ENCODE data around the gene HMX1. TPM values are rescaled to one million over a fixed set of nuclear protein-coding genes. Genes with fewer than 3 reads are reported as not detected.

HMX1 gene
- total RNA-seq, 1 experiment from 2014 or later: 2.0 TPM

GRCh38 chr4:8832113-8832915 lies 39.3 kb downstream of the HMX1 start:
- no peaks in the 10 kb centered on the region for H3K36me3 ChIP-seq (replicated peaks; ENCODE audit: control insufficient read depth, insufficient read depth, low read length)
- H3K27me3 ChIP-seq (ENCODE audit: control insufficient read depth, insufficient read depth, low read length): no peaks in the 10 kb centered on the region
- DNase-seq: no peak
- H3K4me3 ChIP-seq (ENCODE audit: insufficient read depth, low read depth, low read length): no peak overlapping the region

GRCh38 chr4:8831221-8832112 lies 40.2 kb downstream of the HMX1 start:
- no peaks in the 10 kb centered on the region for H3K27me3 ChIP-seq (ENCODE audit: control insufficient read depth, insufficient read depth, low read length)
- DNase-seq: peak; percentile 24
- H3K4me3 ChIP-seq (ENCODE audit: insufficient read depth, low read depth, low read length): no peak overlapping the region
- H3K36me3 ChIP-seq (replicated peaks; ENCODE audit: control insufficient read depth, insufficient read depth, low read length): no peaks in the 10 kb centered on the region

GRCh38 chr4:8830611-8831200 lies 40.9 kb downstream of the HMX1 start:
- Histone ChIP-seq H3K27me3 (ENCODE audit: control insufficient read depth, insufficient read depth, low read length) (no peaks in the 10 kb centered on the region), H3K36me3 (replicated peaks; ENCODE audit: control insufficient read depth, insufficient read depth, low read length) (no peaks in the 10 kb centered on the region), H3K4me3 (ENCODE audit: insufficient read depth, low read depth, low read length) (no peak overlapping the region)
- no peak for DNase-seq

GRCh38 chr4:8830056-8830455 lies 41.6 kb downstream of the HMX1 start:
- H3K27me3 ChIP-seq (ENCODE audit: control insufficient read depth, insufficient read depth, low read length): no peaks in the 10 kb centered on the region
- DNase-seq: no peak
- H3K4me3 ChIP-seq (ENCODE audit: insufficient read depth, low read depth, low read length): no peak overlapping the region
- no peaks in the 10 kb centered on the region for H3K36me3 ChIP-seq (replicated peaks; ENCODE audit: control insufficient read depth, insufficient read depth, low read length)

GRCh38 chr4:8829584-8829983 lies 42.1 kb downstream of the HMX1 start:
- H3K27me3 ChIP-seq (ENCODE audit: control insufficient read depth, insufficient read depth, low read length): no peaks in the 10 kb centered on the region
- DNase-seq: no peak
- no peaks in the 10 kb centered on the region for H3K36me3 ChIP-seq (replicated peaks; ENCODE audit: control insufficient read depth, insufficient read depth, low read length)
- H3K4me3 ChIP-seq (ENCODE audit: insufficient read depth, low read depth, low read length): no peak overlapping the region

GRCh38 chr4:8828869-8829268 lies 42.8 kb downstream of the HMX1 start:
- Histone ChIP-seq H3K27me3 (ENCODE audit: control insufficient read depth, insufficient read depth, low read length) (no peaks in the 10 kb centered on the region), H3K36me3 (replicated peaks; ENCODE audit: control insufficient read depth, insufficient read depth, low read length) (no peaks in the 10 kb centered on the region), H3K4me3 (ENCODE audit: insufficient read depth, low read depth, low read length) (no peak overlapping the region)
- no peak for DNase-seq

- Histone ChIP-seq H3K4me3 (ENCODE audit: insufficient read depth, low read depth, low read length) (no peak overlapping the region), H3K36me3 (replicated peaks; ENCODE audit: control insufficient read depth, insufficient read depth, low read length) (no peaks in the 10 kb centered on the region), H3K27me3 (ENCODE audit: control insufficient read depth, insufficient read depth, low read length) (no peaks in the 10 kb centered on the region)
- DNase-seq: peak; percentile 24
Observed at GRCh38 chr4:8821151-8821950, 50.3 kb downstream of the HMX1 start.

GRCh38 chr4:8820178-8821102 lies 51.2 kb downstream of the HMX1 start:
- no peaks in the 10 kb centered on the region for H3K27me3 ChIP-seq (ENCODE audit: control insufficient read depth, insufficient read depth, low read length)
- no peak overlapping the region for H3K4me3 ChIP-seq (ENCODE audit: insufficient read depth, low read depth, low read length)
- DNase-seq: peak; percentile 24
- H3K36me3 ChIP-seq (replicated peaks; ENCODE audit: control insufficient read depth, insufficient read depth, low read length): no peaks in the 10 kb centered on the region

GRCh38 chr4:8819473-8820177 lies 52.0 kb downstream of the HMX1 start:
- H3K4me3 ChIP-seq (ENCODE audit: insufficient read depth, low read depth, low read length): no peak overlapping the region
- no peaks in the 10 kb centered on the region for H3K36me3 ChIP-seq (replicated peaks; ENCODE audit: control insufficient read depth, insufficient read depth, low read length)
- H3K27me3 ChIP-seq (ENCODE audit: control insufficient read depth, insufficient read depth, low read length): no peaks in the 10 kb centered on the region
- peak; percentile 79 for DNase-seq

- H3K36me3 ChIP-seq (replicated peaks; ENCODE audit: control insufficient read depth, insufficient read depth, low read length): no peaks in the 10 kb centered on the region
- DNase-seq: no peak
- H3K27me3 ChIP-seq (ENCODE audit: control insufficient read depth, insufficient read depth, low read length): no peaks in the 10 kb centered on the region
- no peak overlapping the region for H3K4me3 ChIP-seq (ENCODE audit: insufficient read depth, low read depth, low read length)
Observed at GRCh38 chr4:8819019-8819418, 52.6 kb downstream of the HMX1 start.

GRCh38 chr4:8818063-8818881 lies 53.4 kb downstream of the HMX1 start:
- Histone ChIP-seq H3K4me3 (ENCODE audit: insufficient read depth, low read depth, low read length) (no peak overlapping the region), H3K36me3 (replicated peaks; ENCODE audit: control insufficient read depth, insufficient read depth, low read length) (no peaks in the 10 kb centered on the region), H3K27me3 (ENCODE audit: control insufficient read depth, insufficient read depth, low read length) (no peaks in the 10 kb centered on the region)
- peak; percentile 28 for DNase-seq

- Histone ChIP-seq H3K4me3 (ENCODE audit: insufficient read depth, low read depth, low read length) (no peak overlapping the region), H3K36me3 (replicated peaks; ENCODE audit: control insufficient read depth, insufficient read depth, low read length) (no peaks in the 10 kb centered on the region), H3K27me3 (ENCODE audit: control insufficient read depth, insufficient read depth, low read length) (no peaks in the 10 kb centered on the region)
- DNase-seq: peak; percentile 23
Observed at GRCh38 chr4:8817813-8818062, 53.9 kb downstream of the HMX1 start.

All from H7 (cell line).